H1 (cell line): Measurements from ENCODE around the gene SYT6. TPM values are rescaled to one million over a fixed set of nuclear protein-coding genes. Genes with fewer than 3 reads are reported as not detected.

ENCODE experiments used
- CBX8 ChIP-seq: fragments of 300-800, 300-1000 bp; sonication (generic); IDR thresholded peaks from 2 replicates; pipeline ENCODE4 v1.7.1; 2016; ENCODE audit warnings: low read depth, low read length, borderline replicate concordance
- CREB1 ChIP-seq: IDR thresholded peaks from 2 replicates; pipeline ENCODE4 v1.6.1; 2012; ENCODE audit warnings: inconsistent platforms
- FOSL1 ChIP-seq: IDR thresholded peaks from 2 replicates; pipeline ENCODE4 v1.6.1; 2011; ENCODE audit warnings: mild to moderate bottlenecking, low read depth, low read length, moderate library complexity; ENCODE audit not compliant: insufficient read depth
- GTF2F1 ChIP-seq: IDR thresholded peaks from 2 replicates; pipeline ENCODE4 v1.6.1; 2012; ENCODE audit warnings: low read depth, low read length, improper control_type of control experiment, borderline replicate concordance
- JUND ChIP-seq: IDR thresholded peaks from 2 replicates; pipeline ENCODE4 v1.6.1; 2011; ENCODE audit warnings: mild to moderate bottlenecking, improper control_type of control experiment, low read length
- MAFK ChIP-seq: IDR thresholded peaks from 2 replicates; pipeline ENCODE4 v1.6.1; 2012; ENCODE audit warnings: low read depth, mild to moderate bottlenecking, improper control_type of control experiment, low read length
- NANOG ChIP-seq: IDR thresholded peaks from 2 replicates; pipeline ENCODE4 v1.6.1; 2011; ENCODE audit warnings: low read length, low read depth, mild to moderate bottlenecking, inconsistent platforms; ENCODE audit not compliant: insufficient read depth, poor library complexity, severe bottlenecking
- PHF8 ChIP-seq: fragments of 200-600 bp; sonication (generic); conservative IDR thresholded peaks from 2 replicates; pipeline ENCODE4 v1.7.1; 2012; ENCODE audit warnings: low read depth, mild to moderate bottlenecking, inconsistent platforms, low read length, moderate library complexity
- RAD21 ChIP-seq, 2 experiments: IDR thresholded peaks in 1 of 2; conservative IDR thresholded peaks in 1 of 2; 2 replicates each; pipeline ENCODE4 v1.6.1; 2011; ENCODE audit warnings: low read depth in 2 of 2, low read length in 2 of 2, improper control_type of control experiment in 1 of 2, inconsistent platforms in 1 of 2, mild to moderate bottlenecking in 1 of 2, moderate library complexity in 1 of 2
- SIRT6 ChIP-seq: IDR thresholded peaks from one replicate; pipeline ENCODE4 v1.7.1; 2012; ENCODE audit warnings: low read length, inconsistent platforms
- TAF1 ChIP-seq: IDR thresholded peaks from 2 replicates; pipeline ENCODE4 v1.6.1; 2011; ENCODE audit warnings: mild to moderate bottlenecking, low read depth, low read length
- TAF7 ChIP-seq: optimal IDR thresholded peaks from 2 replicates; pipeline ENCODE3; 2011; ENCODE audit warnings: low read depth, mild to moderate bottlenecking, inconsistent platforms, low read length, moderate library complexity, borderline replicate concordance
- TEAD4 ChIP-seq: IDR thresholded peaks from 2 replicates; pipeline ENCODE4 v1.6.1; 2012; ENCODE audit warnings: low read depth, low read length, inconsistent platforms, mixed read lengths
- polyA plus RNA-seq, 7 experiments: library from polyadenylated mRNA; depleted of rRNA in 3 of 7; stranded (reverse) in 5 of 7; unstranded in 2 of 7; fragments of >200 nt in 5 of 7; fragments of 200-250 nt in 2 of 7; gene quantifications; 1 replicate in 5 of 7; 2 replicates in 1 of 7; 4 replicates in 1 of 7; pipeline versions ENCODE4 v1.2.1 to v1.2.3, GENCODE V29; 2011 to 2013; ENCODE audit warnings: missing spikeins in 2 of 7, mixed read lengths in 2 of 7
- total RNA-seq: library from RNA; stranded (reverse); fragmentation: NEBNext Ultra II Directional; extraction: Animal tissue kit (Norgen Biotek cat#: 25700); gene quantifications from 2 replicates; pipeline ENCODE4 v1.2.1, GENCODE V29; 2021
- TF ChIP-seq, protein P1 (sequence below): IDR thresholded peaks from 2 replicates; pipeline ENCODE4 v1.6.1; 2011; ENCODE audit warnings: low read depth, mild to moderate bottlenecking, low read length; ENCODE audit not compliant: insufficient read depth
- TF ChIP-seq, protein P2 (sequence below): IDR thresholded peaks from 2 replicates; pipeline ENCODE4 v1.6.1; 2012; ENCODE audit warnings: inconsistent platforms

Gene SYT6
- total and polyA plus RNA-seq, 2 of the 8 experiments (the other 6 are each of a cell fraction or from before 2014, with no cell fraction given) = 33.7 to 83.5 TPM

- peak; percentile 76 for TF ChIP-seq NANOG
- TF ChIP-seq, protein P1, sequence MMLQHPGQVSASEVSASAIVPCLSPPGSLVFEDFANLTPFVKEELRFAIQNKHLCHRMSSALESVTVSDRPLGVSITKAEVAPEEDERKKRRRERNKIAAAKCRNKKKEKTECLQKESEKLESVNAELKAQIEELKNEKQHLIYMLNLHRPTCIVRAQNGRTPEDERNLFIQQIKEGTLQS = no peak
- TF ChIP-seq JUND = no peak
- no peak for TF ChIP-seq PHF8
- peak; percentile 39; the same call in 1 of the 2 replicates for TF ChIP-seq MAFK
- no peak for TF ChIP-seq CBX8
- TF ChIP-seq, protein P2, sequence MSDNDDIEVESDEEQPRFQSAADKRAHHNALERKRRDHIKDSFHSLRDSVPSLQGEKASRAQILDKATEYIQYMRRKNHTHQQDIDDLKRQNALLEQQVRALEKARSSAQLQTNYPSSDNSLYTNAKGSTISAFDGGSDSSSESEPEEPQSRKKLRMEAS = peak; percentile 53
- TF ChIP-seq TEAD4 = no peak
- TF ChIP-seq RAD21 (IDR thresholded peaks at IDR 0.05 in 1 of 2, conservative IDR thresholded peaks at IDR 0.05 in 1 of 2; ENCODE audit: low read depth in 2 of 2, low read length in 2 of 2) = peak in 1 of 2 experiments; percentile 34; a peak in 1 of 4 replicates
- no peak for TF ChIP-seq SIRT6
- no peak for TF ChIP-seq FOSL1
- peak; percentile 47 for TF ChIP-seq TAF7
- no peak for TF ChIP-seq CREB1
- no peak for TF ChIP-seq GTF2F1
- 0 out of 2 replicates have a peak, but pooled peaks have one; percentile 2 for TF ChIP-seq TAF1
Observed at GRCh38 chr1:114088392-114089299, 65.0 kb downstream of the SYT6 start (continued).
